ENCODE measurements around the gene KIAA1671.

The KIAA1671 gene

GRCh38 chr22:24953384-24954113 lies 1.0 kb downstream of the KIAA1671 start:
- no peak for DNase-seq

GRCh38 chr22:24954114-24954463 lies 1.6 kb downstream of the KIAA1671 start:
- no peak for DNase-seq

GRCh38 chr22:24954856-24955255 lies 2.3 kb downstream of the KIAA1671 start:
- no peak for DNase-seq

GRCh38 chr22:24957043-24957442 lies 4.5 kb downstream of the KIAA1671 start:
- DNase-seq = no peak

- DNase-seq = no peak
Measured at GRCh38 chr22:24961217-24961844, 8.8 kb downstream of the KIAA1671 start.

- no peak for DNase-seq
Measured at GRCh38 chr22:24962094-24962493, 9.6 kb downstream of the KIAA1671 start.

GRCh38 chr22:24962835-24963234 lies 10.3 kb downstream of the KIAA1671 start:
- no peak for DNase-seq

GRCh38 chr22:24964441-24964840 lies 11.9 kb downstream of the KIAA1671 start:
- DNase-seq = no peak

- no peak for DNase-seq
Measured at GRCh38 chr22:24965822-24966626, 13.5 kb downstream of the KIAA1671 start.

GRCh38 chr22:24968066-24968561 lies 15.6 kb downstream of the KIAA1671 start:
- DNase-seq = no peak

- DNase-seq = no peak
Measured at GRCh38 chr22:24969560-24970301, 17.2 kb downstream of the KIAA1671 start.

GRCh38 chr22:24972369-24972768 lies 19.9 kb downstream of the KIAA1671 start:
- no peak for DNase-seq

GRCh38 chr22:24973872-24974271 lies 21.4 kb downstream of the KIAA1671 start:
- no peak for DNase-seq

- no peak for DNase-seq
Measured at GRCh38 chr22:24975125-24975640, 22.7 kb downstream of the KIAA1671 start.

GRCh38 chr22:24975813-24976341 lies 23.4 kb downstream of the KIAA1671 start:
- no peak for DNase-seq

GRCh38 chr22:24976442-24977218 lies 24.1 kb downstream of the KIAA1671 start:
- no peak for DNase-seq

- no peak for DNase-seq
Measured at GRCh38 chr22:24977370-24978221, 25.1 kb downstream of the KIAA1671 start.

GRCh38 chr22:24978308-24978707 lies 25.8 kb downstream of the KIAA1671 start:
- no peak for DNase-seq

- DNase-seq = no peak
Measured at GRCh38 chr22:24981066-24981465, 28.6 kb downstream of the KIAA1671 start.

- no peak for DNase-seq
Measured at GRCh38 chr22:24981656-24982055, 29.1 kb downstream of the KIAA1671 start.
